Measurements from ENCODE around the gene ARRB2.

DNA sequence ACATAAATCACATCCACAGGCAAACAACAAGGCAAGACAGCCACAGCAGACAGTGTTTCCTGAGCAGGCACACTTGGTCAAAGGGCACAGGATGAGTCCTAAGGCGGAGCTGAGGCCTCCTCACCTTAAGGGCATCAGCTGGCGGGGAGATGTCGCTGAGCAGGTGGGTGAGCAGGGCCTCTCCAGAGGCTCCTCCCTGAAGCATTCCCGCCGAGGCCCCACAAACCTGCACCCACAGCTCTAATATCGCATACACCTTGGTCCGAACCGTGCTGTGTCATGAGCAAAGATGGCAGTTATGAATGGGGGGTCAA lies 35.8 kb upstream of the ARRB2 start:
- TF ChIP-seq POLR2AphosphoS5 (IDR thresholded peaks at IDR 0.05; ENCODE audit: low read depth, low read length) = no peak
- TF ChIP-seq SIN3A (IDR thresholded peaks at IDR 0.05; ENCODE audit: borderline replicate concordance, insufficient read depth, low read length) = no peak
- TF ChIP-seq, protein P1, sequence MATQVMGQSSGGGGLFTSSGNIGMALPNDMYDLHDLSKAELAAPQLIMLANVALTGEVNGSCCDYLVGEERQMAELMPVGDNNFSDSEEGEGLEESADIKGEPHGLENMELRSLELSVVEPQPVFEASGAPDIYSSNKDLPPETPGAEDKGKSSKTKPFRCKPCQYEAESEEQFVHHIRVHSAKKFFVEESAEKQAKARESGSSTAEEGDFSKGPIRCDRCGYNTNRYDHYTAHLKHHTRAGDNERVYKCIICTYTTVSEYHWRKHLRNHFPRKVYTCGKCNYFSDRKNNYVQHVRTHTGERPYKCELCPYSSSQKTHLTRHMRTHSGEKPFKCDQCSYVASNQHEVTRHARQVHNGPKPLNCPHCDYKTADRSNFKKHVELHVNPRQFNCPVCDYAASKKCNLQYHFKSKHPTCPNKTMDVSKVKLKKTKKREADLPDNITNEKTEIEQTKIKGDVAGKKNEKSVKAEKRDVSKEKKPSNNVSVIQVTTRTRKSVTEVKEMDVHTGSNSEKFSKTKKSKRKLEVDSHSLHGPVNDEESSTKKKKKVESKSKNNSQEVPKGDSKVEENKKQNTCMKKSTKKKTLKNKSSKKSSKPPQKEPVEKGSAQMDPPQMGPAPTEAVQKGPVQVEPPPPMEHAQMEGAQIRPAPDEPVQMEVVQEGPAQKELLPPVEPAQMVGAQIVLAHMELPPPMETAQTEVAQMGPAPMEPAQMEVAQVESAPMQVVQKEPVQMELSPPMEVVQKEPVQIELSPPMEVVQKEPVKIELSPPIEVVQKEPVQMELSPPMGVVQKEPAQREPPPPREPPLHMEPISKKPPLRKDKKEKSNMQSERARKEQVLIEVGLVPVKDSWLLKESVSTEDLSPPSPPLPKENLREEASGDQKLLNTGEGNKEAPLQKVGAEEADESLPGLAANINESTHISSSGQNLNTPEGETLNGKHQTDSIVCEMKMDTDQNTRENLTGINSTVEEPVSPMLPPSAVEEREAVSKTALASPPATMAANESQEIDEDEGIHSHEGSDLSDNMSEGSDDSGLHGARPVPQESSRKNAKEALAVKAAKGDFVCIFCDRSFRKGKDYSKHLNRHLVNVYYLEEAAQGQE (IDR thresholded peaks at IDR 0.05; ENCODE audit: insufficient read depth in 1 of 2, low read depth in 2 of 2, low read length in 2 of 2) = no peak
- no peak for TF ChIP-seq TAF1 (IDR thresholded peaks at IDR 0.05; ENCODE audit: borderline replicate concordance, insufficient read depth, low read length)
- no peak for TF ChIP-seq FOXP2 (optimal IDR thresholded peaks at IDR 0.05; ENCODE audit: borderline replicate concordance, extremely low read depth, extremely low read length, insufficient read depth)

Measured in PFSK-1 (cell line).